Neural cell (in vitro differentiated cells): ENCODE data around the gene TAGLN2. TPM values are rescaled to one million over a fixed set of nuclear protein-coding genes. Genes with fewer than 3 reads are reported as not detected.

Experiments used
- H2AFZ ChIP-seq: fragments of 200-600, 300-800 bp; sonication (generic), shearing (Covaris generic); 2 replicates; pipeline ENCODE4 v1.6.0; 2014; ENCODE audit warnings: low read depth, mild to moderate bottlenecking, antibody characterized with exemption, low read length, moderate library complexity
- H3F3A ChIP-seq: fragments of 200-600 bp; shearing (Covaris generic); 2 replicates; pipeline ENCODE4 v1.6.1; 2016; ENCODE audit warnings: mild to moderate bottlenecking, moderate library complexity, mixed read lengths, antibody characterized with exemption, low read length; ENCODE audit not compliant: insufficient read depth, poor library complexity, severe bottlenecking
- H3K27ac ChIP-seq: fragments of 200-600, 300-800 bp; sonication (generic), shearing (Covaris generic); 2 replicates; pipeline ENCODE4 v1.5.1; 2014; ENCODE audit warnings: mild to moderate bottlenecking, low read length, moderate library complexity
- H3K27me3 ChIP-seq: fragments of 300-800, 200-600 bp; sonication (generic), shearing (Covaris generic); 2 replicates; pipeline ENCODE4 v1.6.0; 2014; ENCODE audit warnings: mild to moderate bottlenecking, low read depth, low read length, moderate library complexity; ENCODE audit not compliant: insufficient read depth
- H3K36me3 ChIP-seq: fragments of 300-800, 200-600 bp; sonication (generic), shearing (Covaris generic); 2 replicates; pipeline ENCODE4 v1.5.1; 2014; ENCODE audit warnings: mild to moderate bottlenecking, antibody characterized with exemption, low read length, moderate library complexity; ENCODE audit not compliant: insufficient read depth
- H3K4me2 ChIP-seq: fragments of 300-800, 200-600 bp; sonication (generic), shearing (Covaris generic); 2 replicates; pipeline ENCODE4 v1.6.0; 2014; ENCODE audit warnings: mild to moderate bottlenecking, low read length
- H3K4me3 ChIP-seq: fragments of 300-800, 200-600 bp; sonication (generic), shearing (Covaris generic); 2 replicates; pipeline ENCODE4 v1.5.1; 2014; ENCODE audit warnings: mild to moderate bottlenecking, low read length, moderate library complexity
- H3K79me2 ChIP-seq: fragments of 200-600 bp; shearing (Covaris generic); replicated peaks from 2 replicates; pipeline ENCODE4 v1.6.0; 2014; ENCODE audit warnings: mild to moderate bottlenecking, low read length, moderate library complexity; ENCODE audit not compliant: insufficient read depth
- H3K9ac ChIP-seq: fragments of 300-800, 200-600 bp; sonication (generic), shearing (Covaris generic); 2 replicates; pipeline ENCODE4 v1.6.1; 2016; ENCODE audit warnings: mild to moderate bottlenecking, low read length, mixed read lengths
- H3K9me2 ChIP-seq: fragments of 200-600 bp; shearing (Covaris generic); 2 replicates; pipeline ENCODE4 v1.6.1; 2016; ENCODE audit warnings: mild to moderate bottlenecking, low read length, mixed read lengths; ENCODE audit not compliant: insufficient read depth
- H3K9me3 ChIP-seq: fragments of 200-600, 300-800 bp; sonication (generic), shearing (Covaris generic); 2 replicates; pipeline ENCODE4 v1.6.1; 2016; ENCODE audit warnings: mild to moderate bottlenecking, mixed run types, low read length, moderate library complexity, mixed read lengths
- H4K20me1 ChIP-seq: fragments of 200-600 bp; shearing (Covaris generic); 2 replicates; pipeline ENCODE4 v1.6.1; 2016; ENCODE audit warnings: mild to moderate bottlenecking, mixed run types; ENCODE audit not compliant: insufficient read depth
- CTCF ChIP-seq: fragments of 450-650 bp; IDR thresholded peaks from 2 replicates; pipeline ENCODE4 v1.5.1; 2014; ENCODE audit warnings: antibody characterized with exemption, mild to moderate bottlenecking, moderate library complexity; ENCODE audit not compliant: poor library complexity, severe bottlenecking
- EP300 ChIP-seq: fragments of 450-650 bp; conservative IDR thresholded peaks from 2 replicates; pipeline ENCODE4 v1.6.1; 2014; ENCODE audit warnings: antibody characterized with exemption, mild to moderate bottlenecking, moderate library complexity; ENCODE audit not compliant: poor library complexity, severe bottlenecking
- EZH2 ChIP-seq: fragments of 200-600, 300-800 bp; shearing (Covaris generic), sonication (generic); IDR thresholded peaks from 2 replicates; pipeline ENCODE4 v1.6.1; 2014; ENCODE audit warnings: antibody characterized with exemption, low read length, borderline replicate concordance, mild to moderate bottlenecking; ENCODE audit not compliant: insufficient read depth, poor library complexity, severe bottlenecking
- MXI1 ChIP-seq: fragments of 450-650 bp; conservative IDR thresholded peaks from 2 replicates; pipeline ENCODE4 v1.6.1; 2014; ENCODE audit warnings: antibody characterized with exemption, mild to moderate bottlenecking; ENCODE audit not compliant: poor library complexity, severe bottlenecking
- POLR2AphosphoS5 ChIP-seq: IDR thresholded peaks from 2 replicates; pipeline ENCODE4 v1.6.1; 2012
- RAD21 ChIP-seq: fragments of 450-650 bp; conservative IDR thresholded peaks from 2 replicates; pipeline ENCODE4 v1.6.1; 2014; ENCODE audit warnings: antibody characterized with exemption, mild to moderate bottlenecking, moderate library complexity
- REST ChIP-seq: IDR thresholded peaks from 2 replicates; pipeline ENCODE4 v1.6.1; 2012; ENCODE audit warnings: borderline replicate concordance
- SMC3 ChIP-seq: fragments of 450-650 bp; conservative IDR thresholded peaks from 2 replicates; pipeline ENCODE4 v1.6.1; 2014; ENCODE audit warnings: antibody characterized with exemption, mild to moderate bottlenecking, moderate library complexity; ENCODE audit not compliant: poor library complexity
- TAF1 ChIP-seq: IDR thresholded peaks from 2 replicates; pipeline ENCODE4 v1.6.1; 2012; ENCODE audit warnings: low read depth
- polyA plus RNA-seq: library from polyadenylated mRNA; depleted of rRNA; stranded (reverse); fragments of >200 nt; gene quantifications from 2 replicates; pipeline ENCODE4 v1.2.3, GENCODE V29; 2014

Gene TAGLN2
- polyA plus RNA-seq, 1 donor from 2014 or later, result 0.52 TPM

- Histone ChIP-seq H4K20me1 (no peaks in the 10 kb centered on the region), H3F3A (no peaks in the 10 kb centered on the region), H3K27ac (no peak overlapping the region), H3K4me2 (no peak overlapping the region), H3K9me3 (no peaks in the 10 kb centered on the region), H2AFZ (no peak overlapping the region), H3K4me3 (no peak overlapping the region), H3K9me2 (no peaks in the 10 kb centered on the region), H3K9ac (no peak overlapping the region), H3K27me3 (no peaks in the 10 kb centered on the region), H3K79me2 (no peaks in the 10 kb centered on the region), H3K36me3 (no peaks in the 10 kb centered on the region)
- TF ChIP-seq REST (no peak), EZH2 (no peak), SMC3 (no peak), RAD21 (no peak)
These were observed 41.0 kb downstream of the TAGLN2 start for GRCh38 chr1:159884296-159884695.

GRCh38 chr1:159883134-159883533 lies 42.2 kb downstream of the TAGLN2 start:
- Histone ChIP-seq H3K79me2 (no peaks in the 10 kb centered on the region), H2AFZ (no peak overlapping the region), H3K27ac (no peak overlapping the region), H4K20me1 (no peaks in the 10 kb centered on the region), H3K9ac (no peak overlapping the region), H3K9me2 (no peaks in the 10 kb centered on the region), H3K27me3 (no peaks in the 10 kb centered on the region), H3K4me3 (no peak overlapping the region), H3K4me2 (no peak overlapping the region), H3F3A (no peaks in the 10 kb centered on the region), H3K36me3 (no peaks in the 10 kb centered on the region), H3K9me3 (no peaks in the 10 kb centered on the region)
- no peak for TF ChIP-seq EZH2
- TF ChIP-seq TAF1, result no peak
- no peak for TF ChIP-seq REST
- TF ChIP-seq RAD21, result no peak
- TF ChIP-seq EP300, result no peak
- TF ChIP-seq SMC3, result no peak
- TF ChIP-seq MXI1, result no peak
- TF ChIP-seq POLR2AphosphoS5, result no peak
- no peak for TF ChIP-seq CTCF
